Hematopoietic multipotent progenitor cell treated with erythropoietin and hydrocortisone succinate and interleukin-3 and kit ligand, for 8 days (in vitro differentiated cells): ENCODE results near the gene C1QA.

Experiments used
- DNase-seq: peaks from one replicate; pipeline ENCODE4 v3.0.0-alpha.2; 2015

C1QA gene

DNA sequence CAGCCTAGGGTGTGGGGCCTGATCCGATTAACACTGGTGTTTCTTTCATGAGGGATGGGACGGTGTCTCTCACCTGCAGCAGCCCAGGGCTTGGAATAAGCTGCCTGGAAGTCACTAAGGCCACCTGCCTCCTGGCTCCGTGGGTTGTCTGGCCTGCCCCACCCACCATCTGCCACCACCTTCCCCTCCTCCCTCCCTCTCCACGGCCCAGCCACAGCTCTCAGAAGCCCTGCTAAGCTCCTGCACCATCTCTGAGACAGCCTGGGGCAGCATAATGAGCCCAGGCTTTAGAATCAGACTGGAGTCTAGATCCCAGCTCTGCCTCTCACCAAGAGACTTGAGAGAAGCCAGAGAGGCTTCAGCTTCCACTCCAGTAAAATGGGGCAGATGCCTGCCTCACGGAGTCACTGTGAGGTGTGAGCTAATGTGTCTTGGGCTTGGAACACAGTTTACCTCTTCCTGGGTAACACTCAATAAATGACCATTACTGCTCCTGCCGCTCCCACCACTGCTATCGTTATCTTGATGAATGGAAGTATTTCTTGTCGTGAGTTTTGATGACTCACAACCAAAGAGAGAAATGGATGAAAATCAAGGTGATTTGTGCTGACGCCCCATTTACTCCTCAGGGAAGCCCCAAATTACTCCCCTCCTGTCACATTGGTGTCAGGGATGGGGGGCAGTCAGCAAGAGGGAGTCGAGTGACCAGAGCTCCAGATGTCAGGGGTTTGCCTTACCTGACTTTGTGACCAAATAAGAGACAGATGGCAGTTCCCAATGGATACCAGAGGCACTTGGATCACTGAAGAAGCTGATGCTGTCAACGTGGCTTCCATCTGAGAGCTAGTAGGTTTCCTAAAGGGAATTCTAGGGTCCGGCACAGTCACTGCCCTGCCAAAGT lies 23.5 kb upstream of the C1QA start:
- DNase-seq = no peak

DNA sequence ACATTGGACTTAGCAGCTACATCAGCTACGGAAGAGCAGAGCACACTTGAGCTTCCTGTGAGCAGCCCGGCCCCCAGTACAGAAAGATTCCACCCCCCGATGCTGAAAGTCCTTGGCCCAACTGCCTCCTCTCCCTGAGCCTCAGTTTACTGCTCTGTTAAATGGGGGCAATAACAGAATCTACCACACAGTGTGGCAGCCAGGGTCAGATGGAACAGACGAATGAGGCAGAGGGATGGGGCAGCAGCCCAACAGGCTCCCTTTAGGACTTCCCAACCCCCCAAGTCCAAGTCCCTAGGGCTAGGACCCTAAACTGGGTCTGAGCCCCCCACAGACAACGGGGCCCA lies 22.9 kb upstream of the C1QA start:
- DNase-seq = no peak

DNA sequence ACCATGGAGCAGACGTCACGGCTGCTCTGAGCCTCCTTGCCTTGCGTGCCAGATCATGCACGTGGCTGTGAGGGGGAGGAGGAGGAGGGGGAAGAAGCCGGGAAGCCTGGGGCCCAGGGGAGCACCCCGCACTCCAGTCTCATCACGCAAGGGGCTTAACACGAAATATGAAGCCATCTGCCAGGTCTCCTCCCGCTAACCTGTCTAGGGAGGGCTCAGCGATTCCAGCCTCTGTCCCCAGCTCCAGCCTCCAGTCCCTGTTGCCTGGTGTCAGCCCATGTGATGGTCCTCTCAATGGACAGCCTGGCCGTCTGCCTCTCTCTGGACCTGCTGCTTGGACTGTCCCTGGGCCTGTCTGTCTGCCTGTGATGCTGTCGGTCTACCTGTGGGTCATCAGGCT lies 22.5 kb upstream of the C1QA start:
- no peak for DNase-seq

DNA sequence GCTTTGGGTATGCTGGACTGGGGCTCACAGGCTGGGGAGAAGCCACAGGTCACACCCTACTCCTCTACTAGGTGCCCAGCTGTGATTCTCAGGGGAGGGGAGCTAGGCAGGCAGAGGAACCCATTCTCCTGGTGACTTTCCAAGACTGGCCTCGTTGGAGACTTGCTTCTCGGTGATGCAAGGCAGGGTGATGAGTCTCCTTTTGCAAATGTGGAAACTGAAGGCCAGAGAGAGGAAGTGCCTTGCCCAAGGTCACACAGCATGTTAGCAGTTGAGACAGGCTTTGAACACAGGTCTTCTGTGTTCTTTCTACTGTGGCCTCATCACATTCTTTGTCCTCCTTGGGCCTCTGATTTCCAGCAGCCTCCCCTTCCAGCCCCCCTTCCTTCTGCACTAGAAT lies 20.5 kb upstream of the C1QA start:
- no peak for DNase-seq

DNA sequence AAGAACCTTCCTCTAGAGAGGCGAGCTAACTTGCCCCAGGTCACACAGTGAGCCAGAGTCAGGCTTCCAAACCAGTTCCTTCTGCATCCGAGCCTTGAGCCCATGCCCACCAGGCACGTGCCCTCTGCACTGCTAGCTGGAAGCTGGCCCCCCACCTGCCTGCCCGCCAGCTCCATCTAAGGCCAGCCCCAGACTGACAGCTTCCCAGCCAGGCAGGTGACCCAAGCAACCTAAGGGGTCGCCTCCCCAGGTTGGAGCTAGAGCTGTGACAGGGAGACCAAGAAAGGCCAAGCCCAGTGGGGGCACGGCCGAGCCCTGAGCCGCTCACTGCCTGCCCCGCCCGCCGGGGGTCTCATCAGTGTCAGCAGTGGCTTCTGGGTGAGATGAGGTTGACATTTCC lies 19.9 kb upstream of the C1QA start:
- no peak for DNase-seq

DNA sequence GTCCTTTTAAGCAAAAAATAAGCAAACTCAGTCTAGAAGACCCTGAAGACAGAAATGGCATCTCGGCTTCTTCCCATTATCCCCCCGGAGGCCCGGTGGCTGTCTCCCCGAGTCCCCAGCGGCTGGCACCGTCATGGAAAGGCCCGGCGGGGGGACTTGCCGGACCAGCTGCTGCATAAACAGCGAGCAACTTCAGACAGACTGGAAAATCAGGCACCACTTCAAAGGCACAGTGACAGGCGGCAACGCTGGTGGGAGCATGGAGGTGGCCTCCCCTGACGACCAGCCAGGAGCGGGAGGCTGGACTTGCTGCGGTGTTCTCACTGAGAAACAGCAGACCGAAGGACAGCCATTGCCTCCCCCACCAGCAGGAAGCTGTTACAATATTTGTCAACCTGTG lies 18.4 kb upstream of the C1QA start:
- no peak for DNase-seq

DNA sequence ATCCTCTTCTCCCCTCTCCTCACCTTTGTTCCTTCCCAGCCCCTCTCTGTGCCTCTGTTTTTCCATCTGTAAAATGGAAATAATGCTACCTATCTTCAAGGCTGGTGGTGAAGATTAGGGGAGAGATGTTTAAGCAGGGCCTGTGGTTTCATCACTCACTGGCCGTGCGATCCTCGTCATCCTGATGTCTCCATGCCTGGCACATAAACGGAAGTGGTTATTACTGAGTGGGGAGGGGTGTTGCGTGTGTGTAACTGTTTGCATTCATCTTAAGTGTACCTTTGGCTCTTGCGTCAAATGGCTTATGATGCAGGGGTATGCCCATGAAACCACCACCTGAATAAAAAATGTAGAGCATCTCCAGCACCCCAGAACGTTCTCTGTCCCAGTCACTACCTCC lies 17.2 kb upstream of the C1QA start:
- DNase-seq = no peak

DNA sequence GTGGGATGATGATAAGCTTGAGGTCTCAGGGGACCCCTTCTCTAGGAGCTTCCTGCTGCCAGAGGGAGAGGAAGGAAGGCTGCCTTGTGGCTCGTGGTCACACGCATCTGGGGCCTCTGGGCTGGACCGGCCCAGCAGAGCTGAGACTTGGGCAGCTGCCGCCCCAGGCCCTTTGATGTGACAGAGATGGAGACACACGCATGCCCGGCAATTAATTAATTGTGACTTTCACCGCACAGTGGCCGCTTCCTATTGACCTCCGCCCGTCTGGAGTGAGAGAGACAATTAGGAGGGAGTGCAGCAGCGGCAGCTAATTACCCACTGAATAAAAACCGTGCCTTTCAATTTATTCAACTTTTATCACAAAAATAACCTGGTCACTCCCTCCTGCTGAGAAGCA lies 16.6 kb upstream of the C1QA start:
- no peak for DNase-seq

DNA sequence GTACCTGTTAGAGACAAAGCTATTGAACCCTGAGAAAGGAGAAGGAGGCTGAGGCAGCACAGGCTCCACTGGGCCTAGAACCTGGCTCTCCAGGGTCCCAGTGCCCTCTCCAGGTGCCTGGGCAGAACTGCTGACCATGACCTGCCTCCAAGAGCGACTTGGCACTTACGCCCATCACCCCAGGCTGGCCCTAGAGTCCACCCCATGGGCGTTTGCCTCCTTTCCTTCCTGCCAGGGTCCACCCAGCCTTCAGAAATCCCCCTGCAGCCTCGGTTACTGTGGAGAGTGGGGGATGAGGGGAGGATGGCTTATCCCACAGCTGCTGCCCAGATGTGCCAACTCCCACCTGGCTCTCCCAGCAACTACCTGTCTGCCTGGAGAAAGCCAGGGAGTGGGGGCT lies 14.7 kb upstream of the C1QA start:
- DNase-seq = no peak

DNA sequence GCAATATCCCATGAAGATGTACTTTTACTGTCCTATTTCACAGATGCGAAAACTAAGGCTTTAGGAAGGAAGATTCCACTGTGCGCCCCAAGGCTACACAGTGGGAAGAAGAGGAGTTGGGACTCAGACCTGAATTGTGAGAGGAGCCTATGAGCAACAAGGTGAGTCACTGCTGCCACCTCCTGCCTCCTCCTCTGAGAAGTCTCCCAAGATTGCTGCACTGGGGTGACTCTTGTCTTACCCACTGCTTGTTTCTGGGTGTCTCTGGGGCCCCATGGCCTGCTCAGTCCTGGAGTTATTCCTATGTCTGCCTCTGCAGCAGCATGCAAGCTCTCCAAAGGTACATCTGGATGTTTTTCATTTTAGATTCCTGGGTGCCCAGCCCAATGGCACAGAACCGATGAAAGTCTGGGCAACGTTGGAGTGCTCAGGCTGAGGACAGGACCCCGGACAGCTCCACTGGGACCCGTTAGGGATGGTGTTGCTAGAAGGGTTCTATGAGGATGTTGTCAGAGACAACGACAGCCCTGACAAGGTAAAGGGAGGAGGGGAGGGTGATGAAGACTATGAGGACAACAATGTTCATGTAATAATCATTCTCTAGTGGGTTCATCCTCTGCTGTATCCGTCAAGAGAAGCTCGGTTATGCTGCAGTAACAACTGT lies 11.0 kb upstream of the C1QA start:
- DNase-seq = no peak

DNA sequence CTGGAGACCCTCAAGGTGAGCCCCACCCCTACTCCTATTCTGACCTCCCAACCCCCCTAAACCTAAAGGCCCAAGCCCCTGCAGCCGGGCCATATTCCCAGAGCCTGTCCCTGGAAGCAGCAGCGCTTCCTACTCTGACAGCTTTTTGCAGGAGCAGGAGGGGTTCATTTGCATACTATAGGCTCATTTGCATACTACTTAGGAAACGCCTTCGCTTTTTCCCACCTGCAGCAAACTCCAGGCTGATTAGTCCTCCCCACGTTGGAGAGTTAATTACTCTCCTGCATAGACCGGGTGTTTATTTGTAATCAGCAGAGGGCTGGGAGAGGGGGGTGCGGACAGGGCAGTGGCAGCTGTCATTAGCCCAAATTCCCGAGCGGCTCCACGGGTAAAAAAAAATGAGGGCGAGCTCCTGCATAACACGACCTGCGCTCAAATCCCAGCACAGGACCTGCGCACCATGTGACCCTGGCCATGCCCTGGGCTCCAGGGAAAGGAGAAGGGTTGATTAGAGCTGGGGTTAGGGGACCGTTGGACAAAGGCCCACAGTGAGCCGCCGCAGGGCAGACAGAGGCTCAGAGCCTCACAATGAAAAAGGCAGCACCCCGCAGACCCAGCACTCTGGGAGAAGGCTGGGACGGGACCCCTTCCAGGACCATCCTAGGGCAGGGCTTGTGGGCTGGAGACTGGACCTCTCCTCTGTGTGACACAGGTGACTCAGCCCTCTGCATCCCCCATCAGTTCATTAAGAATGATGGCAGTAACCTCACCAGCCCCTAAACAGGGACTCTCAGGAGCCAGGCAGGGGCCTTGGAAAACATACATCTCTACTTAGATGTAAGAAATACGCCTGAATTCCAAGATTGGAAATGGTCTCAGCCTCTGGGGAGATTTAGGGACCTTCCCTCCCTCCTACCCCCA lies 9.9 kb upstream of the C1QA start:
- no peak for DNase-seq

DNA sequence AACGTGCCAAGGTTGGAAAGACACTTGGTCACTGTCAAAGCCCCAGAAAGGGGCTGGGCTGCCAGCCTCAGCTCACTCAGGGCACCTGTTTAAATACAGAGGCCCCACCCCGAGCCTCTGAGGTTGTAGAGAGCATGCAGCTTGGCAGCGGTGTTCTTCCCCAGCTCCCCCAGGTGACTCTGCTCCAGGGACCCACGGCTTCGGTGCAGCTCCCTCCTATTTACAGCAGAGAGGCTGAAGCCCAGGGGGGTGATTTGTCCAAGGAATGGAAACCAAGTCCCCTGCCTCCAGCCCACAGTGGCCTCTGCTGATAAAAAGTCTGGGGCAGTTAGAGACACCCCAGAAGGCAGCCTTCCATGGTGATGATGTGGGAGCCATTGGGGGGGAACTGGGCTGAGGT lies 9.1 kb upstream of the C1QA start:
- no peak for DNase-seq

DNA sequence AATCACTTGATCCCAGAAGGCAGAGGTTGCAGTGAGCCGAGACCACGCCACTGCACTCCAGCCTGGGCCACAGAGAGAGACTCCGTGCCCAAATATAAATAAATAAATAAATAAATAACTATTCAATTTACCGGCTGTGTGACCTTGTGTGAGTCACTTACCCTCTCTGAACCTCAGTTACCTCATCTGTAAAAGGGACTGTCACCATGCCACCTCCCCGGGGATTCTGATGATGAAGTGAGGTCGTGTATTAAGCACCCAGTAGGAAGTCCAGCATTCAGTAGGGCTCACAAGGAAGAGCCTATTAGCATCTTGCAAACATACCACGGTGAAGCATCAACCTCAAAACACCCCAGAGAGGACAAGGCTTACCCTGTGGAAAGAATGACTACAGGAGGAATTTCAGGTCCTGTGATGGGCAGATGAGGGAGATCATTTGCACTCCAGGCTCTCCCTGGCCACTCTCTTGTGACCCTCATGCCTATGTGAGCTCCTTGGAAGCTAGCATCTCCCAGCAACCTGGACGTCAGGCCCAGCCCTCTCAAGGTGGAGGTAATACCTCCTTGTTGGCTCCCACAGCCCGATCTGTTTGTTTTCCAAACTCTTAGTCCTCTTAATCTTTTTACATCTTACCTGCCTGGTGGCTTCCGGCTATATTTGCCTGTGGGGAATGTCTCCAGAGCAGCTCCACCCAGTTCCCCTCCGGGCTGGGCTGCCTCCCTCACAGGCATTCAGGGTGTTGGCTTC lies 7.6 kb upstream of the C1QA start:
- DNase-seq = no peak

DNA sequence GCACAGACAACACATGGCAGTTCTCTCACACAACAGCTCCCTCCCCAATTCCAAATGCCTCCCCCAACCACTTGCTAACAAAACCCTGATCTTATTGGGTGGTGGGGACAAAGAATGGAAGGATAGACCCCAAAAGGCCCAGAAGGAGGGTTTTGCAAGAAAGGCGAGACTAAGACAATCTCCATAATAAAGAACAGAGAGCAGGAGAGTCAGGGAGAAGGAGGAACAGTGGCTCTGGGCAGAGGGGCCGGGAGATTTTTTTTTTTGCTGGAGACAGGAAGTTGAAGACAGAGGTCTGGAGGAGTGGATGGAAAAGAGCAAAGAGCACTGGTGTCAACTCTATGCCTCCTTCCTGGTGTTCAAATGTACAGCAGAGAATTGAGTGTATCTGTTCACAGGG lies 6.5 kb upstream of the C1QA start:
- DNase-seq = no peak

DNA sequence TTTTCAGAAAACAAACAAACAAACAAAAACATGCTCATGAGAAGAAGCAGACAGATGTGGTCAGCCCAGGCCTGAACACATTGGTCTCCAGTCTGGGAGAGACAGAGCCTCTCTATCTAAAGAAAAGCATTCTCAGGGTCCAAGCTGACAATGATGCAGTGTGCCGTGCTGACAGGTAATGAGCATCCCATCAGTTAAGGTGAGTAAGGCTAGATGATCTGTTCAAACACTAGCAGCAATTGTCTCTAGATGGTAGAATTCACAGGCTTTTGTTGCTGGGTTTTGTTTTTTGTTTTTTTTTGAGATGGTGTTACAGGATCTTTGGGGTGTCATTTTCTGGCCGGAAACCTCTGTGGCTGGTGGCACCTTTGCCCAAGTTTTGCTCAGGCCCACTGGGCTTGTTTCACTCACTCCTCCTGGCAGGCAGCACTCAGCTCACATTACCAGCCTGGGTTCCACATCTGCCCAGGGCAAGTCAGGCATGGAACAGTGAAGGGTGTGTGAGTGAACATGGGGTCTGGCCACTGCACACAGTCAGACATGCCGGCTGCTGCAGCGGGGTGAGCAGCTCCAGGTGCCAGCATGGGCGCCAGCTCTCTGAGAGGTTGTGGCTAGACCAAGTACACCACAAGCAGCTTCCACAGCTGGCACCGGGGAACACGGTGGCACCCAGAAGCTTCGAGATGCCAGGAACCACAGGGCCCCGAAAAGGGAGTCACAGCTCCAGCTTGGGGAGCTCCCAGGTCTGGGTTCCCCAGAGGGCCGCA lies 2.5 kb upstream of the C1QA start:
- DNase-seq = no peak

DNA sequence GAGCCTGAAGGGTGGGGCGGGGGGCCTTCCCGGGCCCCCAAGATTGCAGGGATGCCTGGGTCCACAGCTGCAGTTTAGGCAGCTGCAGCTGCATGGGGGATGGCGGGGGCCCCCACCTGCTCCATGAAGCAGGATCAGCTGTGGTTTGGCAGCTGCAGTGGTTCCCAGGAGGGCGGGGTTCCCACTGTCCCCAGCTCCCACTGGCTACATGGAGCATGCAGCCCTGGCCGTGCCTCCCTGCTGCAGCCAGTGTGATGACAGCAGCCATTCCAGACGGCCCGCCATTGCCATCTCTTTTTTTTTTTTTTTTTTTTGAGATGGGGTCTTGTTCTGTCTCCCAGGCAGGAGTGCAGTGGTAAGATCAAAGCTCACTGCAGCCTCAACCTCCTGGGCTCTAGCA lies 992 bp upstream of the C1QA start:
- DNase-seq = no peak

DNA sequence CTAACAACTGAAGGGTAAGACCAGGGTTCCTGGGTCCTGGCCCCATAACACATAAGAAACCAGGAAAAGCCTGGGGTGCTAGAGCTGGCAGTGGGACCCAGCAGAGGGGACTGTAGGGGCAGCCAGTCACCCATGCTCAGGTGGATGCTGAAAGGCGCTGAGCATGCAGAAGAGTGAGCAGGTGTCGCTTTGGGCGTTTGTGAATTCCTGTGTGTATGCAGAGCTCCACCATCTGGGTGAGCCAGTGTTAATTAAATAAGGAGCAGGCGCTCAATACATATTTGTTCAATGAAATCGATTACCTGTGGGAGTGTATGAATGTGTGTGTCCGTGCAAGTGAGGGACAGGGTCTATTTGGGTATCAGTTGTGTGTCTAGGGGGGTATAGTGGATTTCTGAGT lies 499 bp downstream of the C1QA start:
- no peak for DNase-seq

DNA sequence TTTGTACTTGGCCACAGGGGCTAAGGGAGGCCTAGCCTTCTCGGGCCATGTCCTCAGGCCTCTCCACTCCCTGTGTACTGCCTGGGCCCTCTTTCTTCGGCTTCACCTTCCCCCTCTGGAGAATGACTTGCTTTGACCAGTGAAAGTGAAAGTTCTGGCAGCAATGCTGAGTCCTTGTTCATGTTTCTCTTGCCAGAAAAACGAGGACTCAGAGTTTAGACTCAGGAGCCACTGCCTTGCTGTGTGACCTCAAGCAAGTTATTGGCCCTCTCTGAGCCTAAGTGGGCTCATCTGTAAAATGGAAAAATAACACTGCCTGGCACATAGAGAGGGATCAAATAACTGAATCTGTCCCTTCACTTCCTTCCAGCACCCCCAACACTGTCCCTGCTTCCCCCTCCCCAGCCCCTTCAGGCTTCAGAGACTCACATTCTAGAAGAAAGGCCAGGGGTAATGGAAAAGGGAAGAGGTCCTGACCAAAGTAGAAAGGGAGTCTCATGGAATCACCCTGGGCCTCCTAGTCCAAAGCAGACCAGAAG lies 1.5 kb downstream of the C1QA start:
- DNase-seq = no peak

DNA sequence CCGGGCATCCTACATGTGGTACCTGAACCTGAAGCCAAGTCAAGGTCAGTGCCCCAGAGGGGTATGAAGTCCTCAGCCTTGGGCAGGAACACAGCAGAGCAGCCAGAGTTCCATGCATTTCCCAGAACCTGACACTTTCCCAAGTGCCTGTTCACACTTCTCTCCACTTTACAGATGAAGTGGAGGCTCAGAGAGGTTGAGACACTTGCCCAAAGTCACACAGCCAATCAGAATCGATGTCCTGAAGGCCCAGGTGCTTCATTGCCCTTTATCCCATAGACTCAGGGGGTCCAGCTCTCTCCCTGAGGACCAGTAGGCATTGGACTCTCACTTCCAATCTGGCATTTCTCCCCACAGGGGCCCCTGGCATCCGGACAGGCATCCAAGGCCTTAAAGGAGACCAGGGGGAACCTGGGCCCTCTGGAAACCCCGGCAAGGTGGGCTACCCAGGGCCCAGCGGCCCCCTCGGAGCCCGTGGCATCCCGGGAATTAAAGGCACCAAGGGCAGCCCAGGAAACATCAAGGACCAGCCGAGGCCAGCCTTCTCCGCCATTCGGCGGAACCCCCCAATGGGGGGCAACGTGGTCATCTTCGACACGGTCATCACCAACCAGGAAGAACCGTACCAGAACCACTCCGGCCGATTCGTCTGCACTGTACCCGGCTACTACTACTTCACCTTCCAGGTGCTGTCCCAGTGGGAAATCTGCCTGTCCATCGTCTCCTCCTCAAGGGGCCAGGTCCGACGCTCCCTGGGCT lies 2.2 kb downstream of the C1QA start:
- DNase-seq = no peak

DNA sequence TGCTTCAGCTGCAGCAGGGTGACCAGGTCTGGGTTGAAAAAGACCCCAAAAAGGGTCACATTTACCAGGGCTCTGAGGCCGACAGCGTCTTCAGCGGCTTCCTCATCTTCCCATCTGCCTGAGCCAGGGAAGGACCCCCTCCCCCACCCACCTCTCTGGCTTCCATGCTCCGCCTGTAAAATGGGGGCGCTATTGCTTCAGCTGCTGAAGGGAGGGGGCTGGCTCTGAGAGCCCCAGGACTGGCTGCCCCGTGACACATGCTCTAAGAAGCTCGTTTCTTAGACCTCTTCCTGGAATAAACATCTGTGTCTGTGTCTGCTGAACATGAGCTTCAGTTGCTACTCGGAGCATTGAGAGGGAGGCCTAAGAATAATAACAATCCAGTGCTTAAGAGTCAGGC lies 2.9 kb downstream of the C1QA start:
- DNase-seq = no peak

DNA sequence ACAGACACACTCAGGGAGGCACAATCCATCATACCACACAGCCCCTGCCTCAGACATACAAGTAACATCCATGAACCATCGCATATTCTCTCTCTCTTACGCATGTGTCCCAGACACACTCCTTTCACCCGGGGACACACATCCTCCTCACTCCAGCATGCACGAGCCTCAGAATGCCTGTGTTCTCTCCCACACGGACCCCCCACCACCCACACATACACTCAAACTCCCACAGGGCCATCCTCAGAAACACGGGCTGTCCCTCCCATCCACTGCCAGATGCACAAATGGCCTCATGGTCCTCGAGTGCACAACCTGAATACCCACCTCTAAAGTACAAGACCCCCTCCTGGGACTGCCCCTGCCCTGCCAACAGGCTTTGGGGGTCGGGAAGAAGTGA lies 4.8 kb downstream of the C1QA start:
- no peak for DNase-seq
